ENCODE results near the gene PLXNA4. TPM values are rescaled to one million over a fixed set of nuclear protein-coding genes. Genes with fewer than 3 reads are reported as not detected.

Gene PLXNA4
- total and polyA plus RNA-seq, 2 donors, result 1.6 to 6.5 TPM

DNA sequence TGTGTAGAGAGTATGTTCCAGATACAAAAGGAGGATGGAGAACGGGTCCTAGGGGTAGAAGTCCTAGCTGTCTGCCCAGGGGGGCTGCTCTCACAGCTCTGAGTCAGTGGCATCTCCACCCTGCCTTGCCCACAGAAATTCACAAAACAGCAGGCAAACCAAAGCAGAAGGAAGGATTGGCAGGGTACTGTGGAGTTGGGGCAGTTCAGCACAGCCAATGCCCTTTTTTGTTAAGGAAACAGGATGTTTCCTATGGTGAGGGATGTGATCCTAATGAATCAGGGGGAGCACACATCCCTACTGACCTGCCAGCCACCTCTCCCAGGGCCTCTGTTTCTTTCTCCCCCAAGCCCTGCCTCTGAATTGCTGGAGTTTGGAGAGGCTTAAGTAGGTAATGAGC lies 457.6 kb downstream of the PLXNA4 start:
- Histone ChIP-seq H3K4me1 (ENCODE audit: insufficient read depth) (no peaks in the 10 kb centered on the region), H3K27ac (ENCODE audit: low read depth) (no peak overlapping the region), H3K4me3 (ENCODE audit: low read depth, low read length) (no peak overlapping the region), H3K36me3 (ENCODE audit: insufficient read depth) (no peaks in the 10 kb centered on the region)
- DNase-seq (ENCODE audit: extremely low spot score), result no peak
- 97% methylated on average over 1 of the region's 1 CpG for WGBS

DNA sequence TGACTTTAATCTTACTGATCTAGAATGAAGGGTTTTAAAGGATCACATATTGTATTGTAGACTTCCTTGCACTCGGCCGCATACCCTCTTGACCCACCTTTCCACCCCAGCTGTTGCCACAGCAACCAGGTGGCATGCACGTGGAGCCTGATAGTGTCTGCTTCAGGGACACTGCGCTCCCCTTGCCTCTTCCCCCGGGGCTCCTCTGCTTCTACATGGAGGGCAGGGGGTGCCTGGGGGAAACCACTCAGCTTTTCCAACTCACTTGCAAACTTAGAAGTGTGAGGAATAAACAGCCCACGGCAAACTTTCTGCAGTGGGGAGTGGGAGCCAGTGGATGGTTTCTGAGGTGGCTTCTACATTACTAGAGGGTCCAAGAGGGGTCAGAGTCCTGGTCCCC lies 458.6 kb downstream of the PLXNA4 start:
- DNase-seq (ENCODE audit: extremely low spot score), result no peak
- WGBS, result 84% methylated on average over 6 of the region's 6 CpGs

GRCh38 chr7:132117181-132117580 lies 459.1 kb downstream of the PLXNA4 start:
- WGBS, result 81% methylated on average over 3 of the region's 3 CpGs
- Histone ChIP-seq H3K36me3 (ENCODE audit: insufficient read depth) (no peaks in the 10 kb centered on the region), H3K4me3 (ENCODE audit: low read depth, low read length) (no peak overlapping the region), H3K27ac (ENCODE audit: low read depth) (no peak overlapping the region), H3K4me1 (ENCODE audit: insufficient read depth) (no peaks in the 10 kb centered on the region)
- no peak for DNase-seq (ENCODE audit: extremely low spot score)

More for the DNA sequence above, 458.6 kb downstream of the PLXNA4 start:
- H3K36me3 ChIP-seq (ENCODE audit: insufficient read depth), result no peaks in the 10 kb centered on the region
- no peaks in the 10 kb centered on the region for H3K4me1 ChIP-seq (ENCODE audit: insufficient read depth)
- H3K4me3 ChIP-seq (ENCODE audit: low read depth, low read length), result no peak overlapping the region
- H3K27ac ChIP-seq (ENCODE audit: low read depth), result no peak overlapping the region

- Histone ChIP-seq H3K4me1 (ENCODE audit: insufficient read depth) (no peaks in the 10 kb centered on the region), H3K4me3 (ENCODE audit: low read depth, low read length) (no peak overlapping the region), H3K27ac (ENCODE audit: low read depth) (no peak overlapping the region), H3K36me3 (ENCODE audit: insufficient read depth) (no peaks in the 10 kb centered on the region)
- DNase-seq (ENCODE audit: extremely low spot score), result no peak
- 44% methylated on average over 3 of the region's 3 CpGs for WGBS
These were observed 459.9 kb downstream of the PLXNA4 start for GRCh38 chr7:132116369-132116768.

- no peak for DNase-seq (ENCODE audit: extremely low spot score)
- Histone ChIP-seq H3K27ac (ENCODE audit: low read depth) (no peak overlapping the region), H3K4me3 (ENCODE audit: low read depth, low read length) (no peak overlapping the region), H3K4me1 (ENCODE audit: insufficient read depth) (no peaks in the 10 kb centered on the region), H3K36me3 (ENCODE audit: insufficient read depth) (no peaks in the 10 kb centered on the region)
- 96% methylated on average over 2 of the region's 2 CpGs for WGBS
These were observed 460.5 kb downstream of the PLXNA4 start for GRCh38 chr7:132115758-132116157.

DNA sequence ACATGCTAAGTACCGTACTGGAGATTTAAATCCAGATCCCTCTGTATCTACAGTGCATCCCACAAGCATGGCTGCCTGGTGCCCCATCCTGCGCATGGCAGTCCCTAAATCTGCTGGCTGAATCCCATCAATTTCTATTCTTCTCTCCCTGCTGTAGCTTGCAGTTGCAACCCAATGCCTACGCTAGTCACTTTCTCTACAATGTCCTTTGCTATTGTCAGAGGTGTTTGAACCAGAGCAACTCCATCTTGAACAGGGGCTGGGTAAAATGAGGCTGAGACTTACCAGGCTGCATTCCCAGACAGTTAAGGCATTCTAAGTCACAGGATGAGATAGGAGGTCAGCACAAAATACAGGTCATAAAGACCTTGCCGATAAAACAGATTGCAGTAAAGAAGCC lies 461.2 kb downstream of the PLXNA4 start:
- 85% methylated on average over 4 of the region's 4 CpGs for WGBS
- DNase-seq (ENCODE audit: extremely low spot score), result no peak
- H3K27ac ChIP-seq (ENCODE audit: low read depth), result no peak overlapping the region
- no peak overlapping the region for H3K4me3 ChIP-seq (ENCODE audit: low read depth, low read length)
- no peaks in the 10 kb centered on the region for H3K4me1 ChIP-seq (ENCODE audit: insufficient read depth)
- no peaks in the 10 kb centered on the region for H3K36me3 ChIP-seq (ENCODE audit: insufficient read depth)

DNA sequence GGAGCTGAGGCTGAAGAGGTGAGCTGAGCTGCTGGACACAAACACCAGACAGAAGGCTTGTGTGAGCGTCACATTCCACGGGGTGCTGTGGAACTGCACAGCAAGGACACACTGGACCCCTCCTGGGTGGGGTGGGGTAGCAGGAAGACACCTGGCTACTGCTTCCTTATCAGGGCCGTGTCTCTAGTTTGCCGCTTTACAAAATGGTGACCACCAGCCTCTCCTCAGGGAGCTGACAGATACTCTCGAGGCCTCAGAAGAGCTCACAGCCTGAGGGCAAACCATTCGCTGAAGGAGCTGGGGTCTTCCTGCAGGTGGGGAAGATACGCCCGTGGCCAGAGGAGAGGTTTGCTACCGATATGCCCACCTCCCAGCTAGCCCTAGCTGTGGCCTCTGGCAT lies 461.9 kb downstream of the PLXNA4 start:
- 87% methylated on average over 9 of the region's 9 CpGs for WGBS

GRCh38 chr7:132113536-132114371 lies 462.5 kb downstream of the PLXNA4 start:
- Histone ChIP-seq H3K27ac (ENCODE audit: low read depth) (no peak overlapping the region), H3K4me1 (ENCODE audit: insufficient read depth) (no peaks in the 10 kb centered on the region), H3K4me3 (ENCODE audit: low read depth, low read length) (no peak overlapping the region), H3K36me3 (ENCODE audit: insufficient read depth) (no peaks in the 10 kb centered on the region)
- peak; percentile 25 for DNase-seq (ENCODE audit: extremely low spot score)
- 47% methylated on average over 21 of the region's 21 CpGs for WGBS

More for the DNA sequence above, 461.9 kb downstream of the PLXNA4 start:
- DNase-seq (ENCODE audit: extremely low spot score), result no peak
- Histone ChIP-seq H3K4me1 (ENCODE audit: insufficient read depth) (no peaks in the 10 kb centered on the region), H3K4me3 (ENCODE audit: low read depth, low read length) (no peak overlapping the region), H3K36me3 (ENCODE audit: insufficient read depth) (no peaks in the 10 kb centered on the region), H3K27ac (ENCODE audit: low read depth) (no peak overlapping the region)

DNA sequence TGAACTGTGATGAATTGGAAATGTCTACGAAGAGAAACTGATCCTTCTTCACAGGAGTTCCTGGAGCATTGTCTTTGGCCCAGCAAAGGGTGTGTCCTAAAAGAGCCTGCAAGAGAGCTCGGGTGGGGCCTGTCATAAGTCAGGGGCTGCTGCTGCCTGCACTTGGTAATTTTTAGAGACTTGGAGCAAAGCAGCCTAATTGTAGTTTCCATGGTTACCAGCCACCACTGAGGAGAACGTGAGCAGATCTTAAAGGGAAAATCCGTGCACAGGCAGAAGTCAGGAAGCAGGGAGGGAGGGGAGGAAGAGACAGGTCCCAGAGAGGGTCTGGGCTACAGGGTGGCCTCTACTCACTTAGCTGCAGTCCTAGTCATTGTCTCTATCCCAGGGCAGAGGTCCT lies 463.6 kb downstream of the PLXNA4 start:
- H3K27ac ChIP-seq (ENCODE audit: low read depth), result no peak overlapping the region
- 64% methylated on average over 4 of the region's 4 CpGs for WGBS
- no peaks in the 10 kb centered on the region for H3K4me1 ChIP-seq (ENCODE audit: insufficient read depth)
- DNase-seq (ENCODE audit: extremely low spot score), result no peak
- H3K36me3 ChIP-seq (ENCODE audit: insufficient read depth), result no peaks in the 10 kb centered on the region
- H3K4me3 ChIP-seq (ENCODE audit: low read depth, low read length), result no peak overlapping the region

DNA sequence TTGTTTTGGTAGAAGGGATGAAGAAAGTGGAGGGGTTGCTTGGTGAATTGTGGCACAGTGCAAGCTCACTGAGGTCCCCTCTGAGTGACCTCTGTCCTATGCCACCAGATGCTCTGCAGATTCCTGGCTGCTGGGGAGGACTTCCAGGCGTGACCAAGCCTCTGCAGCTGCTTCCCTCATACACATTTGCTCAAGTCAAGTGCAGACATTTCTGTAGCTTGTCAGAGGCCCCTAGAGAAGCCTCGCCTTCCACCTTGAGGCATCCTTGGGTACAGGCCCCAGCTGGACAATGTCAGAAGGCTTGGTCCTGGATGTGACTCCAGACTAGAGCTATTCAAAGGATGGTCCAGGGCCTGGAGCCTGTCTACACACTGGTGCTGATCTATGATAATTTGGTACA lies 464.2 kb downstream of the PLXNA4 start:
- Histone ChIP-seq H3K27ac (ENCODE audit: low read depth) (no peak overlapping the region), H3K36me3 (ENCODE audit: insufficient read depth) (no peaks in the 10 kb centered on the region), H3K4me3 (ENCODE audit: low read depth, low read length) (no peak overlapping the region), H3K4me1 (ENCODE audit: insufficient read depth) (no peaks in the 10 kb centered on the region)
- no peak for DNase-seq (ENCODE audit: extremely low spot score)
- WGBS, result 91% methylated on average over 2 of the region's 2 CpGs

DNA sequence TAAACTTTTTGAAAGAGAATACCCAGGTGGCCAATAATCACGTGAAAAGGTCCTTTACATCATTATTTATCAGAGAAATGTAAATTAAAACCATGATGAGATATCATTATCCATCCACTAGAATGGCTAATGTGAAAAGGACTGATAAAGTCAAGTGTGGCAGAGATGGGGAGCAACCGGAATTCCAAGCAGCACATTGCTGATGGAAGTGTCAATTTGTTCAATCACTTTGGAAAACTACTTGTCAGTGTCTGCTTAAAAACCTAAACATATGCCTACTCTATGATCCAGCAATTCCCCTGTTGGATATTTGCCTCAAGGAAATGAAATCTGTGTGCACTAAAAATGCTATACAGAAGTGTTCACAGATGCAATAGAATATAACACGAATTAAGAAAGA lies 465.6 kb downstream of the PLXNA4 start:
- DNase-seq (ENCODE audit: extremely low spot score), result no peak
- no peaks in the 10 kb centered on the region for H3K36me3 ChIP-seq (ENCODE audit: insufficient read depth)
- WGBS, result 79% methylated on average over 3 of the region's 3 CpGs
- no peaks in the 10 kb centered on the region for H3K4me1 ChIP-seq (ENCODE audit: insufficient read depth)
- H3K4me3 ChIP-seq (ENCODE audit: low read depth, low read length), result no peak overlapping the region
- H3K27ac ChIP-seq (ENCODE audit: low read depth), result no peak overlapping the region

DNA sequence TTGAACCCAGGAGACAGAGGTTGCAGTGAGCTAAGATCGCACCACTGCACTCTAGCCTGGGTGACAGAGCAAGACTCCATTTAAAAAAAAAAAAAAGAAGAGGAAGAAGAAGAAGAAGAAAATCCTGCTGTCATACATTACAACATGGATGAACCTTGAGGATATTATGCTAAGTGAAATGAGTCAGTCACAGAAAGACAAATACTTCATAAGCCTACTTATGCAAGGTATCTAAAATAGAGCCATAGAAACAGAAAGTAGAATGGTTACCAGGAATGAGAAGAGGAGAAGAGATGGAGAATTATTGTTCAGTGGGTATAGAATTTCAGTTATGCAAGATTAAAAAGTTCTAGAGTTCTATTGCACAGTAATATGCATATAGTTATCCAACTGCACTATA lies 466.5 kb downstream of the PLXNA4 start:
- no peak overlapping the region for H3K4me3 ChIP-seq (ENCODE audit: low read depth, low read length)
- no peak for DNase-seq (ENCODE audit: extremely low spot score)
- whole genome bisulfite sequencing, result 94% methylated on average over 1 of the region's 1 CpG

GRCh38 chr7:132108563-132108962 lies 467.7 kb downstream of the PLXNA4 start:
- H3K36me3 ChIP-seq (ENCODE audit: insufficient read depth), result no peaks in the 10 kb centered on the region
- H3K27ac ChIP-seq (ENCODE audit: low read depth), result no peak overlapping the region
- 76% methylated on average over 4 of the region's 4 CpGs for WGBS
- H3K4me3 ChIP-seq (ENCODE audit: low read depth, low read length), result no peak overlapping the region
- H3K4me1 ChIP-seq (ENCODE audit: insufficient read depth), result no peaks in the 10 kb centered on the region
- no peak for DNase-seq (ENCODE audit: extremely low spot score)

More for the DNA sequence above, 466.5 kb downstream of the PLXNA4 start:
- H3K4me1 ChIP-seq (ENCODE audit: insufficient read depth), result no peaks in the 10 kb centered on the region
- H3K36me3 ChIP-seq (ENCODE audit: insufficient read depth), result no peaks in the 10 kb centered on the region
- no peak overlapping the region for H3K27ac ChIP-seq (ENCODE audit: low read depth)

- 96% methylated on average over 7 of the region's 7 CpGs for WGBS
- no peak overlapping the region for H3K4me3 ChIP-seq (ENCODE audit: low read depth, low read length)
- DNase-seq (ENCODE audit: extremely low spot score), result no peak
These were observed 469.8 kb downstream of the PLXNA4 start for GRCh38 chr7:132106491-132106890.

More at GRCh38 chr7:132106491-132106890, 469.8 kb downstream of the PLXNA4 start:
- Histone ChIP-seq H3K4me1 (ENCODE audit: insufficient read depth) (no peaks in the 10 kb centered on the region), H3K27ac (ENCODE audit: low read depth) (no peak overlapping the region), H3K36me3 (ENCODE audit: insufficient read depth) (no peaks in the 10 kb centered on the region)

All from urinary bladder (tissue), 4 donors.